Adrenal gland (tissue), 5 donors: Measurements from ENCODE around the gene DNAJC22.

Source experiments
- CTCF ChIP-seq, 6 experiments: fragments of 450-650 bp in 4 of 6; fragments of 200-600 bp in 2 of 6; sonication (generic) in 1 of 6; IDR thresholded peaks; 1 replicate in 5 of 6; 2 replicates in 1 of 6; pipeline versions ENCODE4 v1.5.1 to v1.8.0; 2016 to 2021; ENCODE audit warnings: antibody characterized with exemption in 6 of 6, mild to moderate bottlenecking in 2 of 6, moderate library complexity in 1 of 6
- POLR2A ChIP-seq, 2 donors: fragments of 450-650 bp; IDR thresholded peaks; one replicate each; pipeline ENCODE4 v1.6.1; 2017; ENCODE audit warnings: antibody characterized with exemption in 2 of 2, mild to moderate bottlenecking in 2 of 2, moderate library complexity in 1 of 2
- donor health status: DM: no; HTN: no; CAD: no.

- no peak for TF ChIP-seq CTCF (IDR thresholded peaks at IDR 0.05)
- no peak for TF ChIP-seq POLR2A (IDR thresholded peaks at IDR 0.05)
These were observed 21.1 kb upstream of the DNAJC22 start for GRCh38 chr12:49325606-49326005.
